Measurements from ENCODE around the gene NCAPD2.
"Not testable (repeated sequence)": the region's sequence is repeated elsewhere in the genome, so short reads cannot be mapped to it uniquely, and the experiment has no call there.

NCAPD2 gene

DNA sequence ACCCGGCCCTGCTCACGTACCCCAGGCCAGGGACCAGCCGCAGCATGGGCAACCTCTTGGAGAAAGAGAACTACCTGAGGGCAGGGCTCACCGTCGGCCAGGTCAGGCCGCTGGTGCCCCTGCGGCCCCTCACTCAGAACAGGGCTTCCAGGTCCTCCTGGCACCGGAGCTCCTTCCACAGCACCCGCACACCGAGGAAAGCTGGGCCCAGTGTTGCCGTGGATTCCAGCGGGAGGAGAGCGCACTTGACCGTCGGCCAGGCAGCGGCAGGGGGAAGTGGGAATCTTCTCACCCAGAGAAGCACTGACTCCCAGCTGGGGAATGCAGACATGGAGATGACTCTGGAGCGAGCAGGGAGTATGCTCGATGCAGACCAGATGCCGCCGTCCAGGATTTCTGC, 15.5 kb upstream of the NCAPD2 start:
- DNase-seq (ENCODE audit: low read depth, low spot score): no peak
- no peak overlapping the region for H3K4me3 ChIP-seq (ENCODE audit: low read length)

DNA sequence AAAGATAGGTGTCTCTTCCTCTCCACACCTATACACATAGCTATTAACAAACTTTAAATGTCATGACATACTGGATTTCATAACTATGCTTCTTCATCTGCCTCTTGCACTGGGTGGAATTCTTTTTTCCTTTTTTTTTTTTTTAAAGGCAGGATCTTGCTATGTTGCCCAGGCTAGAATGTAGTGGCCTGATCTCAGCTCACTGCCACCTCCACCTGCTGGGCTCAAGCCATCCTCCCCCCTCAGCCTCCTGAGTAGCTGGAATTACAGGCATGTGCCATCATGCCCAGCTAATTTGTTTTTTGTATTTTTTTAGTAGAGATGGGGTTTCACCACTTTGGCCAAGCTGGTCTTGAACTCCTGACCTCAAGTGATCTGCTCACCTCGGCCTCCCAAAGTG, 5.7 kb upstream of the NCAPD2 start:
- H3K4me3 ChIP-seq (ENCODE audit: low read length): no peak overlapping the region
- DNase-seq (ENCODE audit: low read depth, low spot score): no peak

DNA sequence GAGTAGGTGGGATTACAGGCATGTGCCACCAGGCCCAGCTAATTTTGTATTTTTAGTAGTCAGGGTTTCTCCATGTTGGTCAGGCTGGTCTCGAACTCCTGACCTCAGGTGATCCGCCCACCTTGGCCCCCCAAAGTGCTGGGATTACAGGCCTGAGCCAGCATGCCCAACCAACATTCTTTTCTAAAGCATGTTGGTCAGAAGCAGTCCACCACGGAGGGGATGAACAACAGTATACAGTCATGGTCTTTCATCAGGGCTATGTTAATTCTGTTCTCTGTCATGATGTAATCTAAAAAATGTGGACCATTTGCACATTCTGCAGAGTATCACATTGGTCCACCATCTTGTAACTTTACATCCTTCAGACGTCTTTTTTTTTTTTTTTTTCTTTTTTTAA, 4.5 kb upstream of the NCAPD2 start:
- H3K4me3 ChIP-seq (ENCODE audit: low read length): no peak overlapping the region
- no peak for DNase-seq (ENCODE audit: low read depth, low spot score)

DNA sequence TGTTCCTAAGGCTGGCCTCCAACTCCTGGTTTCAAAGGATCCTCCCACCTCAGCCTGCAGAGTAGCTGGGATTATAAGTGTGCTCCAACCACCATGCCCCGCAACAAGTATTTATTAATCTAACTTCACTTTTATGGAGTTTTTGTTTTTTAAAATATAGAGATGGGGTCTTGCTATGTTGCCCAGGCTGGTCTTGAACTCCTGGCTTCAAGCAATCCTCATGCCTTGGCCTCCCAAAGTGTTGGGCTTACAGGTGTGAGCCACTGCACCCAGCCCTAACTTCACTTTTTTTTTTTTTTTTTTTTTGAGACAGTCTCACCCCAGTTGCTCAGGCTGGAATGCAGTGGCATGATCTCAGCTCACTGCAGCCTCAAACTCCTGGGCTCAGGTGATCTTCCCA, 3.2 kb upstream of the NCAPD2 start:
- not testable (repeated sequence) for H3K4me3 ChIP-seq (ENCODE audit: low read length)

DNA sequence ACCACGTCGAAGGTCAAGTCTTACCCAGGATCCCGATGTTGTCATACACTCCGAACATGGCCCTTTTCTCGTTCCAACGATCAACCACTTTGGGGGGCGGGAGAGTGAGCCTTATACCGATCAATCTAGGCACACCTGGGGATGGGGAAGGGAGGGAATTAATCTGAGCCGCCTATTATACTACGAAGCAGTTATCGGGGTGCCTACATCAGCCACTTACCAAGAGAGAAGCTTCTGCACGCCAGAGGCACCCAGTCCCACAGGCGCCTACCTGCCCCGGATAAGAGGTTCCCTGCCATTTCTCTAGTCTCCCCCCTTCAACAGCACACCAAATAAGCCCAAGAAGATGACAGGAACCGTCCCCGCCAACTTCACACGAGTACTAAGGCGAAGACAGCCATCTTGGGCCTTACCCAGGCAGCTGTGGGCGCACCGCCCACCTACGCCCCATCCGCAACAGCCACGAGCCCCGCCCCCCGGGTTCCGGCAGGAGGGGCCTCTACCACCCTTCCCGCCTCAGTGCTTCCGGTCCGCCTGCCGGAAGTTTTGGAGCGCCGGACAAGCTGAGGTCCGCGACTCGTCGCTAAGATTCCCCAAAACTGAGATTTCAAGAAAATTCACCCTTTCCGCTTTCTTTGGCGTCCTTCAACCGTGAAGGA, 935 bp upstream of the NCAPD2 start, which contains the start of gene MRPL51:
TSS of gene MRPL51 (minus strand) at position 425 of the 659 bp plus-strand sequence. CDS start at position 299, 126 bp downstream.
- peak; percentile 93 for DNase-seq (ENCODE audit: low read depth, low spot score)
- peak within 1 kb of the TSS; percentile 91 for H3K4me3 ChIP-seq (ENCODE audit: low read length)

More for the DNA sequence above, 3.2 kb upstream of the NCAPD2 start:
- not testable (repeated sequence) for DNase-seq (ENCODE audit: low read depth, low spot score)

DNA sequence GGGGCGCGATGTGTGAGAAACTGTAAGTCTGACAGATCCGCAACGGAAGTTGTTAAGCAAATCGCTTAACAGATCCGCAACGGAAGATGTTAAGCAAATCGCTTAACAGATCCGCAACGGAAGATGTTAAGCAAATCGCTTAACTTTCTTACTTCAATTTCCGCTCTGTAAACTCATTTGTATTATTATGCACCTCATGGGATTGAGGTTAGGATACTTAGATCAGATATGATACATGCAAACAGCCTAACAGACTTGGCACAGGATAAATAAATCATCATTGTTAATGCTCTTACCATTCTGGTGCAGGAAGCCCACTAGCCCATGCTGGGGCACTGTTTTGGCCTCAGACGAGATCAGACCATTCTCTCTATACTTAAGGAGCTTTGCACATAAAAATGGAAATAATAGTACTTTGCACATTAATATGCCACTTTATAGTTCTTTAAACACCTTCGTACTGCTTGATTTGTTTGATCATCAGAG, 399 bp downstream of the NCAPD2 start:
- peak overlapping the region; percentile 91 for H3K4me3 ChIP-seq (ENCODE audit: low read length)
- DNase-seq (ENCODE audit: low read depth, low spot score): no peak

DNA sequence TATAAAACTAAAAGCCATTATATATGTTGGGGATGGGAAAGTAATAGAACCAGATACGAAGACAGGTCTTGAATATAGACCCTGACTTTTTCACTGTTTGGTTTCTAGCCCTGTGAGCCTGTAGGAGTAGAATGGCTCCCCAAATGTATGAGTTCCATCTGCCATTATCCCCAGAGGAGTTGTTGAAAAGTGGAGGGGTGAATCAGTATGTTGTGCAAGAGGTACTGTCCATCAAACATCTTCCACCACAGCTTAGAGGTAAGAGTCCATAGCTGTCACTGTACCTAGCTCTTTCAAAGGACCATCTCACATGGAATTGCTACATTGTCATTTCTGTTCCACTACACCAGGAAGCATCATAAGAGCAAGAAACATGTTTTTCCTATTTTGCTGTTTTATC, 1.1 kb downstream of the NCAPD2 start:
- peak overlapping the region; percentile 91 for H3K4me3 ChIP-seq (ENCODE audit: low read length)
- no peak for DNase-seq (ENCODE audit: low read depth, low spot score)

DNA sequence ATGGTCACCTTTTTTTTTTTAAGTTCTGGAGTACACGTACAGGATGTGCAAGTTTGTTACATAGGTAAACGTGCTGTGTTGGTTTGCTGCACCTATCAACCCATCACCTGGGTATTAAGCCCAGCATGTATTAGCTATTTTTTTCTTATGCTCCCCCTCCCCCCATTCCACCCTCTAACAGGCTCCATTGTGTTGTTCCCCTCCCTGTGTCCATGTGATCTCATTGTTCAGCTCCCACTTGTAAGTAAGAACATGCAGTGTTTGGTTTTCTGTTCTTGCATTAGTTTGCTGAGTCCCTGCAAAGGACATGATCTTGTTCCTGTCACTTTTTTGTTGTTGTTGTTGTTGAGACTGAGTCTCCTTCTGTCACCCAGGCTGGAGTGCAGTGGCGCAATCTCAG, 3.4 kb downstream of the NCAPD2 start:
- not testable (repeated sequence) for H3K4me3 ChIP-seq (ENCODE audit: low read length); DNase-seq (ENCODE audit: low read depth, low spot score)

DNA sequence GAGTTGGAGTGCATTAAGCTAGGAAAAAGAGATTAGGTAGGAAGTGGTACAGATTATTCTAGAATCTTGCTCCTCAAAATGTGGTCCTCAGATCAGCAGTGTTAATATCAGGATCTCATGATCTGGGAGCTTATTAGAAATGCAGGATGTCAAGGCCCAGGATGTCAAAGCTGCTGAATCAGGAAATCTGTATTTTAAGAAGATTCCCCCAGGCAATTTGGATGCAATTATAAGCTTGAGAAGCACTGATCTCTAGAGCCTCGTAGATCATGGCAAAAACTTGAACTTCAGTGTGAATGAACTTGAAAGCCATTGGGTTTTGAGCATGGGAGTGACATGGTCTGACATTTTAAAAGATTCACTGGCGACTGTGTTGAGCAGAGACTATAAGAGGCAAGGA, 6.6 kb downstream of the NCAPD2 start:
- H3K4me3 ChIP-seq (ENCODE audit: low read length): no peak overlapping the region
- no peak for DNase-seq (ENCODE audit: low read depth, low spot score)

DNA sequence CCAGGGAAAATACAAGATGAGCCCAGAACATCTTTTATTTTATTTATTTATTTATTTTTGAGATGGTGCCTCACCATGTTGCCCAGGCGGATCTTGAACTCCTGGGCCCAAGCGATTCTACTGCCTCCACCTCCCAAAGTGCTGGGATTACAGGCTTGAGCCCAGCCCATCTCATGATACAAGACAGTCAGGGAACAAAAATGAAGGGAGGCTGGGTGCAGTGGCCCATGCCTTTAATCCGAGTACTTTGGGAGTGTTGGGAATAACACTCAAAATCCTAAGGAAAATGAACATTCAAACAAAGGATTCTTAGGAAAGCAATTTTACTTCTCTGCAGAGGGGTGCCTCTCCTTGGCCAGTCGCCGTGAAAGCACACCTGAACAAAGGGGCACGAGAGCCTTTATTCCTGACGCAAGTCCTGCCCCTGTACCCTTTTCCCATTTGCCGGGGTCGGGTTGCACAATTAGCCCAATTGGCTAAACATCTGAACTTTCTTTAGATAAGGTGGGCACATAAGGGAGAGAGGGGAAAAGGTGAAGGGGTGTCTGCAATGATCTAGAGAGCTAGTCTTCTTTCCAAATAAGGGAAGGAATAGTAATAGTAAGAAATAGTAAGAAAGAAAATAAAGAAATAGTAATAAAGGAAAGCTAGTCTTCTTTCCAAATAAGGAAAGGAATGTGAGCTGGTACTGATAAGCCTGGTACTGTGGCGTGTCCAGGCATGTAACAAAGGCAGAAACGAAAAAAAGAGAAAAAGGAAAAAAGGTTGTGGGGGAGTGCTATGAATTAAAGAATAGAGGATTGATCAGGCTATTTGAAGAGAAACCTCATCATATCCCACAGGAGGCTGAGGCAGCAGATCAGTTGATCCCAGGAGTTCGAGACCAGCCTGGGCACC, 13.4 kb downstream of the NCAPD2 start:
- DNase-seq (ENCODE audit: low read depth, low spot score): no peak
- H3K4me3 ChIP-seq (ENCODE audit: low read length): no peak overlapping the region

DNA sequence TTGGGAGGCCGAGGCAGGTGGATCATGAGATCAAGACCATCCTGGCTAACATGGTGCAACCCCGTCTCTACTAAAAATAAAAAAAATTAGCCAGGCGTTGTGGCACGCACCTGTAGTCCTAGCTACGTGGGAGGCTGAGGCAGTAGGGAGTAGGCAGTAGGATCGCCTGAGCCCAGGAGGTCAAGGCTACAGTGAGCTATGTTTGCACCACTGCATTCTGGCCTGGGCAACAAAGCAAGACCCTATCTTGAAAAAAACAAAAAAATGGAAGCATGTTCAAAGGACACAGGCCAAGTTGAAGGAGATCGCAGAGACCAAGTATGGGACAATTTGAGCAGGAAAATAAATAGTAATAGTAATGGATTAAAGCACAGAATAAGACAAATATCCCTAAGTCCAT, 14.2 kb downstream of the NCAPD2 start:
- no peak for DNase-seq (ENCODE audit: low read depth, low spot score)
- H3K4me3 ChIP-seq (ENCODE audit: low read length): no peak overlapping the region

DNA sequence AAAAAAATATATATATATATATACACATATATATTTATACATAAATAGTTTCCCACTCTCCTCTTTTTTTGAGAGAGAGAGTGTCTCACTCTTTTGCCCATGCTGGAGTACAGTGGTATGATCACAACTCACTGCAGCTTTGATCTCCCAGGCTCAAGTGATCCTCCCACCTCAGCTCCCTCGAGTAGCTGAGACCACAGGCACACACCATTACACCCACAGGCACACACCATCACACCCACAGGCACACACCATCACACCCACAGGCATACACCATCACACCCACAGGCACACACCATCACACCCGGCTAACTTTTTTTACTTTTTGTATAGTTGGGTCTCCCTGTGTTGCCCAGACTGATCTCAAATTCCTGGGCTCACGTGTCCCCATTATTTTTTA, 26.3 kb downstream of the NCAPD2 start:
- H3K4me3 ChIP-seq (ENCODE audit: low read length): no peak overlapping the region
- no peak for DNase-seq (ENCODE audit: low read depth, low spot score)

DNA sequence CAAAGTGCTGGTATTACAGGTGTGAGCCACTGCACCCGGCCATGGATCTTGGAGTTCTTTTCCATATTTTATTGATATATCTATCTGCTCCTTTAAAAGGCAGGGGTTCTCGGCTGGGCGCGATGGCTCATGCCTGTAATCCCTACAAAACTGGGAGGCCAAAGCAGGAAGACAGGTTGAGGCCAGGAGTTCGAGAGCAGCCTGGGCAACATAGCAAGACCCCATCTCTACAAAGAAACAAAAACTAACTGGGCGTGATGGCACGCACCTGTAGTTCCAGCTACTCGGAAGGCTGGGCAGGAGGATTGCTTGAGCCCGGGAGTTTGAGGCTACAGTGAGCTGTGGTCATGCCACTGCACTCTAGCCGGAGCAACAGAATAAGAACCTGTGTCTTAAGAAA, 28.3 kb downstream of the NCAPD2 start:
- no peak for DNase-seq (ENCODE audit: low read depth, low spot score)
- H3K4me3 ChIP-seq (ENCODE audit: low read length): no peak overlapping the region

DNA sequence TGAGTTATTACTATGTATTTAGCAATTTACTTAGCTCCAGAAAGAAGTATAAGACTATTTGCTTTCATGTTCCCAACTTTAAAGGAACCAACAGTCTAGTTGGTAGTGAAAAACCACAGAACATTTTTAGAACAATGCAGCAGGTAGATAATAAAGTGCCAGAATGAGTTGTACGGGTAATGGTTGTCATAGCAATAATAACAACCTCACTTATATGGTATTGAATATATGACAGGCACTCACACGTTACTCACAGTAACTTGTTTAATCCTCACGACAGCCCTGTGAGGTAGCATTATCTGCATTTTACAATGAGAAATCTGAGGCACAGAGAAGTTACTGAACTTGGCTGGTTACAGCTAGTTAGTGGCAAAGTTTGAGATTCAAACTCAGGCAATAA, 29.8 kb downstream of the NCAPD2 start:
- H3K4me3 ChIP-seq (ENCODE audit: low read length): no peak overlapping the region
- no peak for DNase-seq (ENCODE audit: low read depth, low spot score)

DNA sequence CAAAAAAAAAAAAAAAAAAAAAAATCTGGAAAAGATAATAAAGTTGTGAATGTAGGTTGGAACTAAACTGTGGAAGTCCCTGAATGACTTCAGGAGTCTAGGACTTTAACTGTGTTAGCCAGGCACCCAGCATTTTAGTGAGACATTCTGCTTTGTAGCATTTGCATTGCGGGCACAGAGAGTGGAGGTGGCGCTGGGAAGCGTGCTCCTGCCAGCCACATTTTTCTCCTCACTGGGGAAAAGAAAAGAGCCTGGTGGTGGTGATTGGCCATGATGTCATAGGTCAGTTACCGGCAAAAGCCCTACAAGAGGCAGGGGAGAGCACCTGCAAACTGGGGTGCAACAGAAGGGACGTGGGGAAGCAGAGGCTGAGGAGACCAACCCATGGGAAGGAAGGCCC, 30.7 kb downstream of the NCAPD2 start:
- DNase-seq (ENCODE audit: low read depth, low spot score): no peak

DNA sequence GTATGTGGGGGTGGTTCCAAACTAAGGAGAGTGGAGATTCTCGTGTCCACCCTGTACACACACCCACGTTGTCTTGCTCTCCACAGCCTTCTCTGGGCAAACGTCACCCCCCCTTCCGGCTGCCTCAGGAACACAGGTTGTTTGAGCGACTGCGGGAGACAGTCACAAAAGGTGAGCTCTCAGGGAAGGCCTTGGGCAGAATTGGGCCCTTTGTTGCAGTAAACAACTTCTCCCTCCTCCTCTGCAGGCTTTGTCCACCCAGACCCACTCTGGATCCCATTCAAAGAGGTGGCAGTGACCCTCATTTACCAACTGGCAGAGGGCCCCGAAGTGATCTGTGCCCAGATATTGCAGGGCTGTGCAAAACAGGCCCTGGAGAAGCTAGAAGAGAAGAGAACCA, 32.3 kb downstream of the NCAPD2 start:
- no peak for DNase-seq (ENCODE audit: low read depth, low spot score)
- H3K4me3 ChIP-seq (ENCODE audit: low read length): no peak overlapping the region

More for the DNA sequence above, 30.7 kb downstream of the NCAPD2 start:
- H3K4me3 ChIP-seq (ENCODE audit: low read length): no peak overlapping the region

DNA sequence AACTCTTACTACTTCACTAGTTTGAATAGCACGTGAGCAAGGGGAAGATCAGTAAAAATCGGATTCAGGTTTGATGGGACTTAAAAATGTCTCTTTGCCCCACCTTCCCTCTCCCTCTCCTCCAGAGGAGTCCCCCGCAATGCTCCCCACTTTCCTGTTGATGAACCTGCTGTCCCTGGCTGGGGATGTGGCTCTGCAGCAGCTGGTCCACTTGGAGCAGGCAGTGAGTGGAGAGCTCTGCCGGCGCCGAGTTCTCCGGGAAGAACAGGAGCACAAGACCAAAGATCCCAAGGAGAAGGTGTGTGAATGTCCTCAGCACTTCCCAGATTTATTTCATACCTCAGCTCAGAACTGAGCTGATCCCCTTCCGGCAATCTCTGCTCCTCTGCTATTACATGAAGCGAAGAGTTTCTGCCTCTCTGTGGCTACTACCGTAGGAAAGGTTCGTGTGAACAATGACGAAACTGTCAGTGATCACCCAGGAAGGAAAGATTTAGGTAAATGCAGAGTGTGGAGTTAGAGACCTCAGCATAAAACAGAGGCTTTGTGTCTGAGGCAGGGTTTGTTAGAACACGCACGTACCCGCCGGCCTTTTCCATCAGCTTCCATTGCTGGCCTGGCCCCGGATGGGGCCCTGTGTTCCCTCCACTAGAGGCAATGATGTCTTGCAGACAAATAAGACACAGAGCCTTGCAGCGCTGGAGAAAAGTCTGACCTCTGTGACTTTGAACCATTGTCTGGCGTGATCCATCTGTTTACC, 33.0 kb downstream of the NCAPD2 start:
- H3K4me3 ChIP-seq (ENCODE audit: low read length): no peak overlapping the region
- no peak for DNase-seq (ENCODE audit: low read depth, low spot score)

DNA sequence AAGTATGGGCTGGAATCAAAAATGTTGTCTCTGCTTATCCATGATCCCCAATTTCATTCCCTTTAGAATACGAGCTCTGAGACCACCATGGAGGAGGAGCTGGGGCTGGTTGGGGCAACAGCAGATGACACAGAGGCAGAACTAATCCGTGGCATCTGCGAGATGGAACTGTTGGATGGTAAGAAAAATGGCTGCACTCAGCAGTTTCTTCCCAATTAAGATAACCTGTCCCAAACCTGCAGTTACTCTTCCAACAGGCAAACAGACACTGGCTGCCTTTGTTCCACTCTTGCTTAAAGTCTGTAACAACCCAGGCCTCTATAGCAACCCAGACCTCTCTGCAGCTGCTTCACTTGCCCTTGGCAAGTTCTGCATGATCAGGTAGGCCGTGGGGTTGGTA, 33.8 kb downstream of the NCAPD2 start:
- no peak overlapping the region for H3K4me3 ChIP-seq (ENCODE audit: low read length)
- no peak for DNase-seq (ENCODE audit: low read depth, low spot score)

DNA sequence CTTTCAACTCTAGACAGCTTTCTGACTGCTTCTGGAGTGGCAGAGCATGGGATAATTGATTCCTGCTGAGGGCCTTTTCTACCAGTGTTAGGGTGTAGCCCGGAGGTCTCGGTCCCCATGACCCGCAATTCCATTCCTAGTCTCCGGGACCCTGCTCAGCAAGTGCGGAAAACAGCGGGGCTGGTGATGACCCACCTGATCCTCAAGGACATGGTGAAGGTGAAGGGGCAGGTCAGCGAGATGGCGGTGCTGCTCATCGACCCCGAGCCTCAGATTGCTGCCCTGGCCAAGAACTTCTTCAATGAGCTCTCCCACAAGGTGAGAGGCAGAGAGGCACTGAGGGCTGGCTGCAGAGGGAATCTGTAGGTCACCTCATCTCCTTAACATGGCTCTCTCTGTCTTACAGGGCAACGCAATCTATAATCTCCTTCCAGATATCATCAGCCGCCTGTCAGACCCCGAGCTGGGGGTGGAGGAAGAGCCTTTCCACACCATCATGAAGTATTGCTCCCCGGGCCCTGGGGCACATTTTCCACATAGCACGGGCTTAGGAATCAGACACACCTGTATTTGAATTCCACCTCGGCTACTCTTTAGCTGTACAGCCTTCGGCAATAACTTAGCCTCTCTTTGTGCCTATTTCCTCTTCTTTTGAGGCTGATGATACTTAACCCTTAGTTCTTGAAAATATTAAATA, 34.8 kb downstream of the NCAPD2 start:
- no peak overlapping the region for H3K4me3 ChIP-seq (ENCODE audit: low read length)
- no peak for DNase-seq (ENCODE audit: low read depth, low spot score)

Data from Jurkat, Clone E6-1 (cell line).